ENCODE measurements around the gene PRR12.
A peak's percentile ranks its signal among the peaks of the same experiment; 100 is the strongest.
"Not testable (repeated sequence)": the region's sequence is repeated elsewhere in the genome, so short reads cannot be mapped to it uniquely, and the experiment has no call there.

The PRR12 gene

GRCh38 chr19:49616532-49616931, 25.6 kb downstream of the PRR12 start:
- DNase-seq (ENCODE audit: low read depth): no peak

- no peak for DNase-seq (ENCODE audit: low read depth)
Observed at GRCh38 chr19:49616945-49617344, 26.0 kb downstream of the PRR12 start.

DNA sequence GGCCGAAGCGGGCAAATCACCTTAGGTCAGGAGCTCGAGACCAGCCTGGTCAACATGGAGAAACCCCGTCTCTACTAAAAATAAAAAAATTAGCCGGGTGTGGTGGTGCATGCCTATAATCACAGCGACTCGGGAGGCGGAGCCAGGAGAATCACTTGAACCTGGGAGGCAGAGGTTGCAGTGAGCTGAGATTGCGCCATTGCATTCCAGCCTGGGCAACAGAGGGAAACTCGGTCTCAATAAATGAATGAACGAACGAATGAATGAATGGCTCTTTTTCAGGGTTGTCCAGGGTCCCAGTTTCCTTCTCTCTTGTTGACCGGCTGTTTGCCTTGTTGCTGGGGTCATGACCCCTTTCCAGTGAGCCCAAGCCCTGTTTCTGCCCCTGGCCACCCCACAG, 26.9 kb downstream of the PRR12 start:
- DNase-seq (ENCODE audit: low read depth): not testable (repeated sequence)

GRCh38 chr19:49624967-49625910, 34.3 kb downstream of the PRR12 start:
- no peak for DNase-seq (ENCODE audit: low read depth)

DNA sequence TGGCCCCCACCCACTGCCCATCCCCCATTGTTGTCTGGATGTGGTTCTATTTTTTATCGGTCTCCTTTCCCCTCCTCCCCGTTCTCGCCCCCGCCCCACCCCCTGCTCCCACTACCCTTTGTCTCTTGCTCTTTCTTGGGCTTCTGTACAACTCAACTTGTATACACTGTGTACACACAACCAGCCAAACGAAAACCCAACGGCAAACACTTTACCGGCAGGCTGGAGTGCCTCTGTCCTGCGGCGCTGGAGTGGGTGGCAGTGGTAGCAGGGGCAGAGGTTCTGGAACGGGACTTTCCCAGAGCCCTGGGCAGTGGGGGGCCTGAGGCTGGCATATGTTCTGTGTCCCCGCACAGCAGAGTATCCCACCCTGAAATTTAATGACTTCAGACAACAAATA, 35.2 kb downstream of the PRR12 start:
- no peak for DNase-seq (ENCODE audit: low read depth)

GRCh38 chr19:49629659-49630058, 38.7 kb downstream of the PRR12 start:
- DNase-seq (ENCODE audit: low read depth): no peak

- DNase-seq (ENCODE audit: low read depth): no peak
Observed at GRCh38 chr19:49631014-49631588, 40.1 kb downstream of the PRR12 start.

DNA sequence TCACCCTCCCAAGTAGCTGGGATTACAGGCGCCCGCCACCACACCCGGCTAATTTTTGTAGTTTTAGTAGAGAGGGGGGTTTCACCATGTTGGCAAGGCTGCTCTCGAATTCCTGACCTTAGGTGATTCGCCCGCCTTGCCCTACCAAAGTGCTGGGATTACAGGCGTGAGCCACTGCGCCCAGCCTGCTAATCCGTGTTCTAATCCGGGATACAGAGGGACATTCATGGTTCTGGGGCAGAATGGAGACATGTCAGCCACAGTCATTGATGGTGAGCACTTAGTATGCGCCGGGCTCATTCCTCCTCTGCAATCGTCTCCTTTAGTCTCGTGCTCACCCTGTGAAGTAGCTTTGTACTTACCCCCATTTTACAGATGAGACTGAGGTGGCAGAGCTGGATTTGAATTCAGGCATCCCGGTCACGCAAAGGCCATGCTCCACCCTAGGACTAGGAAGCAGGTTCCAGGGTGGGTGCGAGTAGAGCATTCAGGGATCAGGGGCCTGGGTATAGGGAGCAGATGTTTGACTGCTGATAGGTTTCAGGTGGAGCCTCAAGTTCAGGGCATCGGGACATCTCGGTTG, 40.7 kb downstream of the PRR12 start:
- no peak for DNase-seq (ENCODE audit: low read depth)

DNA sequence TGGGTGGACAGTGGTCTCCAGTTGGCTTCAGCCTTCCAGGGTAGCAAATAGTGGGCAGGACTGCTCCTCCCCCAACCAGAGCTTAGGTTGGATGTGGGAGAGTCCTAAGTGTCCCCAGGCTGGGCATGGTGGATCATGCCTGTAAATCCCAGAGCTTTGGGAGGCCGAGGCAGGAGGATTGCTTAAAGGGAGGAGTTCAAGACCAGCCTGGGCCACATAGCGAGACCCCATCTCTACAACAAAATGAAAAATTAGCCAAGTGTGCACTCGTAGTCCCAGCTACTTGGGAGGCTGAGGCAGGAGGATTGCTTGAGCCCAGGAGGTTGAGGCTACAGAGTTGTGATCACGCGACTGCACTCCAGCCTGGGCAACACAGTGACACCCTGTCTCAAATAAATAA, 41.6 kb downstream of the PRR12 start:
- no peak for DNase-seq (ENCODE audit: low read depth)

DNA sequence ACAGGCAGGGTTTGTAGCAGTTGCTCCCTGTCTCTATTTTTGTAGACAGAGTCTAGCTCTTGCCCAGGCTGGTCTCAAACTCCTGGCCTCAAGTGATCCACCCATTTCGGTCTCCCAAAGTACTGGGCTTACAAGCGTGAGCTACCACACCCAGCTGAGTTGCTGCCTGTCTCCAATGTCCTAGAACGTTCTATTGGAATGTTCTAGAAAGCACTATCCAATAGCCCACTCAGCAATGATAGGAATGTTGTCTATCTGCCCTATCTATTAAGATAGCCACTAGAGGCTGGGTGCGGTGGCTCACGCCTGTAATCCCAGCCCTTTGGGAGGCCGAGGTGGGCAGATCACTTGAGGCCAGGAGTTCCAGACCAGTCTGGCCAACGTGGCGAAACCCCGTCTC, 42.3 kb downstream of the PRR12 start:
- not testable (repeated sequence) for DNase-seq (ENCODE audit: low read depth)

- no peak for DNase-seq (ENCODE audit: low read depth)
Observed at GRCh38 chr19:49635530-49636232, 44.7 kb downstream of the PRR12 start.

DNA sequence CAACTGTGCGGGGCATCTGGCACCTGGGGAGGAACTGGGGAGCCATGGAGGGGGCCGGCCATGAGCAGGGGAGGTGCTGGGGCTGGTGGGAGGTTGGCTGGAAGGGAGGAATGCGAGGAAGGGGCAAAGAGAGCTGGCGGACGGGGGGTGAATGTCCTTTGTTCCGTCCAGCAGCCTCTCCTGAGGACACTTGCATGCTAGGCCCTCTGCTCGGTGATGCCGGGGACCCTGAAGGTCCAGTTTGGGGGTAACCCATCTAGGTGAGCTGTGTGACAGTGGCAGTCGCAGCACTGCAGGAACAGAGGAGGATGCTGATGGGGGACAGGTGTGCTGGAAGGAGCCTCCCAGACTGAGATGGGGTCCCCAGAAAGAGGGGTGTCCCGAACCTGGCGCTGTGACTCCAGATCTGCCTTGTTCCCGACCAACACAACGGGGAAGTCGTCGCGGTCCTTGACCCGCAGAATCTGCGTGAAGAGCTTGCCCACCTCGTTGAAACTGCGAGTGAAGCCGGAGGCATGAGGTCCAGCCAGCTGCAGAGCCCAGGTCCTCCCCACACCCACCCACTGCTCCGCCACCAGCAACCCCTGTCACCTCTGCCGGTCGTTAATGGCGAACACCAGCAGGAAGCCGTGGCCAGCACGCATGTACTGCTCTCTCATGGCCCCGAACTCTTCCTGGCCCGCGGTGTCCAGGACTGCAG, 45.4 kb downstream of the PRR12 start:
- DNase-seq (ENCODE audit: low read depth): no peak

DNA sequence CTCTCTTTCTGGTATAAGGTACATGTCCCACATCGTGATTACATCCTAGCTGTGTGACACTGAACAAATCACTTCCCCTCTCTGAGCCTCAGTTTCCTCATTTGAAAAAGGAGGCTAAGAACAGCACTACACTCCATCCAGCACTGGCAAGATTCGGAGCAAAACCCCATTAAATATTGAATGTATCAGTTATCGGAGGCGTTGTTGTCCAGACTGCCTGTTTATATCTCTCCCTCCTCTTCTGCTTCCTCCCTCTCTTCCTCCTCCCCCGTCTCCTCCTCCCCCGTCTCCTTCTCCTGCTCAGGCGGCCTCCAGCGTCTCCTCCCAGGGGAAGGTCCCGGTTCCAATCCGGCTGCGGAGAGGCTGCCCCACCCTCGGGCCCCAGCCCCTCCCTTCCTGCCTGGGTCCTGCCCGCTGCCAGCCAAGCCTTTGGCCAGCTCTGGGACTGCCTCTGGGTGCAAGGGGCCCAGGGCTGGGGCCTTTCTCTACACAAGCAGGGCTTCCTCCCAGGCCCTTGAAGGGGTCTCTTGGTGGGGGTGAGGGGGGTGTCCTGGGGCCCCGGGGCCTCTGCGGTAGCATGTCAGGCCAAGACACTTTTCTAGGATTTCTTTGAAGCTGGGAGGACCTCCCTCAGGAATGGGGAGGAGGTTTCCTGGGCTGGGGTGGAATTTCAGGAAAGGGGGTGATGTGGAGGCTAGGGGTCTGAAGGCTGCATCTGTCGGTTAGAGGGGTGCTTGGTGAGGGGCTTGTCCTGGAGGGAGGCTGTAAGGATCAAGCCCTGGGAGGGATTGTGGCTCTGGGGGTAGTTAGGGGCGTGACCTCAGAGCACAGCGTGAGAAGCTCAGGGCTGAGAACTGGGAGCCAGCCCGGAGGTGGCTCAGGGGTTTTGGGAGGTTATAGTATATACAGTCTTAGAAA, 47.1 kb downstream of the PRR12 start:
- DNase-seq (ENCODE audit: low read depth): no peak

GRCh38 chr19:49639401-49640112, 48.6 kb downstream of the PRR12 start:
- no peak for DNase-seq (ENCODE audit: low read depth)

GRCh38 chr19:49640113-49640898, 49.3 kb downstream of the PRR12 start, which contains the start of gene RRAS:
Gene RRAS, minus strand, starts transcription at chr19:49640143. Its CDS starts 45 bp downstream, at chr19:49640098.
- DNase-seq (ENCODE audit: low read depth): peak; percentile 99

DNA sequence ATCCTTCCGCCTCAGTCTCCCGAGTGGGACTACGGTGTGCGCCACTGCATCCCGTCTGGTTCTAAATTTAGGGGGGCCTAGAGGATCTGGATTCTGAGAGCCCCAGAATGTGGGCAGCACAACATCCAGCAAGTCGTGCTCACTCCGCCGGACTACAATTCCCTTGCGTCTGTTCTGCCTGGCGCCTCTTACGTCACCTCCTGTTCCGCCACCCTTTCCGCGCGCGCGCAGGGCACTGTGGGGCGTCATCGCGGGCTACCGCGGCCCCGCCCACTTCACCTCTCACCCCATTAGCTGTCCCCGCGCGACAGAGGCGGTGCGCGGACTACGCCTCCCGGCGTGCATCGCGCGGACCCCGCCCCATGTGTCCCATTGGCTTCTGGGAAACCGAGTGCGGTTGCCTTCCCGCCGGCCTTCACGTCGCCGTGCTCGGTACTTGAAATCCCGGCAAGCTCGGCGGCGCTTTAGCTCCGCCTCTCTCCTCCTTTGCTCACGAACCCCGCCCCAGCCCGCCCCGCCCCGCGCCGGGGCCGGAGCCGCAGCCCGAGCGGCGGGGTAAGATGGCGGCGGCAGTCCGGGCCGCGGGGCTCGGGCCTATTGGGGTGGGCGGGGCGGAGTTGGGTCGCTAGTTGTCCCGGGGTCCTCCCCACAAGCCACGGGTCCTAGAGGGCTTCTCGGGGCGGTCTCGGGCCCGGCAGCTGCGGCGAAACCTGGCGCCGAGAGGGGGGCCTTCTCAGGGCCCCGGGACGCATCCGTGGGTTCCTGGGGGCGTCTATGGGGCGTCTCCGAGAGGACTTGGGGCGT, 50.9 kb downstream of the PRR12 start, which contains the start of gene SCAF1:
Gene SCAF1 (plus strand): TSS at position 522 of the 804 bp plus-strand sequence. CDS start 2,818 bp downstream, outside the sequence.
- peak; percentile 100 for DNase-seq (ENCODE audit: low read depth)

GRCh38 chr19:49642492-49643035, 51.6 kb downstream of the PRR12 start:
- no peak for DNase-seq (ENCODE audit: low read depth)

- DNase-seq (ENCODE audit: low read depth): no peak
Observed at GRCh38 chr19:49643466-49643865, 52.5 kb downstream of the PRR12 start.
